ENCODE results near the gene LZTS2.
A peak's percentile ranks its signal among the peaks of the same experiment; 100 is the strongest.

DNA sequence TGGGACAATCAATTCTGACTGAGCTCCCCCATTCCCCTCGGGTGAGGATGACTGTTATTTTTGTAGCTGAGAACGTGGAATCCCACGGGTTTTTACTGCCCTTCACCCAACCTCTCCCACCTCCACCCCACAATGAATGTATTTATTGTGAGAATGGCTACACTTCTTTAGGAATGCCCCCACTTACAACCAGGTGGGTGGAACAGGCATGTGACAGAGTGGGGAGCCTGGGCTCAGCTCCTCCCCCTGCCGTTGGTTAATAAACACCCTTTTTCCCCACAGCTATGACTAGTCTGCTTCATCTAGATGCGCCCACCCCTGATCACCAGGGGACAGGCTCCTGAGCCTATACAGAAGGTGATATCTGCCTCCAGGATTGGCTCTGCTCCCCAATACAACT lies 14.3 kb upstream of the LZTS2 start:
- TF ChIP-seq, protein P1, sequence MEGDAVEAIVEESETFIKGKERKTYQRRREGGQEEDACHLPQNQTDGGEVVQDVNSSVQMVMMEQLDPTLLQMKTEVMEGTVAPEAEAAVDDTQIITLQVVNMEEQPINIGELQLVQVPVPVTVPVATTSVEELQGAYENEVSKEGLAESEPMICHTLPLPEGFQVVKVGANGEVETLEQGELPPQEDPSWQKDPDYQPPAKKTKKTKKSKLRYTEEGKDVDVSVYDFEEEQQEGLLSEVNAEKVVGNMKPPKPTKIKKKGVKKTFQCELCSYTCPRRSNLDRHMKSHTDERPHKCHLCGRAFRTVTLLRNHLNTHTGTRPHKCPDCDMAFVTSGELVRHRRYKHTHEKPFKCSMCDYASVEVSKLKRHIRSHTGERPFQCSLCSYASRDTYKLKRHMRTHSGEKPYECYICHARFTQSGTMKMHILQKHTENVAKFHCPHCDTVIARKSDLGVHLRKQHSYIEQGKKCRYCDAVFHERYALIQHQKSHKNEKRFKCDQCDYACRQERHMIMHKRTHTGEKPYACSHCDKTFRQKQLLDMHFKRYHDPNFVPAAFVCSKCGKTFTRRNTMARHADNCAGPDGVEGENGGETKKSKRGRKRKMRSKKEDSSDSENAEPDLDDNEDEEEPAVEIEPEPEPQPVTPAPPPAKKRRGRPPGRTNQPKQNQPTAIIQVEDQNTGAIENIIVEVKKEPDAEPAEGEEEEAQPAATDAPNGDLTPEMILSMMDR (IDR thresholded peaks at IDR 0.05): no peak
- peak; percentile 7 for TF ChIP-seq POLR2A (IDR thresholded peaks at IDR 0.05)

Measured in right lobe of liver (tissue), 4 donors.